HepG2 (cell line): ENCODE measurements around the gene ALG14. TPM values are rescaled to one million over a fixed set of nuclear protein-coding genes. Genes with fewer than 3 reads are reported as not detected.

Source experiments
- FOXC1 ChIP-seq: sonication (generic); formaldehyde crosslinking; IDR thresholded peaks from 2 replicates; pipeline ENCODE4 v1.8.0; 2022; ENCODE audit warnings: mild to moderate bottlenecking, missing genetic modification reagents, borderline replicate concordance
- HNRNPL ChIP-seq: fragments of 200-400 bp; formaldehyde crosslinking; IDR thresholded peaks from 2 replicates; pipeline ENCODE4 v1.6.1; 2017; ENCODE audit warnings: mild to moderate bottlenecking, low read depth, low read length
- MBNL3 ChIP-seq: fragments of 250-450 bp; sonication (Bioruptor Pico); conservative IDR thresholded peaks from 2 replicates; pipeline ENCODE4 v1.8.0; 2022; ENCODE audit warnings: mild to moderate bottlenecking, inconsistent platforms
- MEF2D ChIP-seq: sonication (generic); formaldehyde crosslinking; IDR thresholded peaks from 2 replicates; pipeline ENCODE4 v1.5.1; 2020; ENCODE audit warnings: mild to moderate bottlenecking, missing genetic modification reagents
- MXI1 ChIP-seq: IDR thresholded peaks from 3 replicates; pipeline ENCODE4 v1.6.1; 2012; ENCODE audit warnings: low read depth, low read length, inconsistent platforms, borderline replicate concordance
- NFKB2 ChIP-seq: sonication (generic); formaldehyde crosslinking; IDR thresholded peaks from 2 replicates; pipeline ENCODE4 v1.4.0; 2020; ENCODE audit warnings: missing genetic modification reagents, borderline replicate concordance
- POLR2A ChIP-seq, 2 experiments: IDR thresholded peaks; 2 replicates each; pipeline ENCODE4 v1.6.1; 2011; ENCODE audit warnings: low read depth in 2 of 2, low read length in 2 of 2, mild to moderate bottlenecking in 1 of 2, moderate library complexity in 1 of 2; ENCODE audit not compliant: insufficient read depth in 1 of 2
- RFX1 ChIP-seq: fragments of 450-650 bp; IDR thresholded peaks from 2 replicates; pipeline ENCODE4 v1.6.1; 2017
- SMARCC2 ChIP-seq: fragments of 450-650 bp; IDR thresholded peaks from 2 replicates; pipeline ENCODE4 v1.6.1; 2017; ENCODE audit warnings: antibody characterized with exemption, mild to moderate bottlenecking
- SSRP1 ChIP-seq: IDR thresholded peaks from 2 replicates; pipeline ENCODE4 v1.6.1; 2016; ENCODE audit warnings: control low read depth
- SUZ12 ChIP-seq: fragments of 150-350 bp; IDR thresholded peaks from 2 replicates; pipeline ENCODE4 v1.6.1; 2014; ENCODE audit warnings: low read depth, low read length
- THAP11 ChIP-seq: IDR thresholded peaks from 2 replicates; pipeline ENCODE4 v1.6.1; 2016; ENCODE audit warnings: missing biosample characterization, missing genetic modification reagents
- ZNF251 ChIP-seq: sonication (generic); formaldehyde crosslinking; IDR thresholded peaks from 2 replicates; pipeline ENCODE4 v1.9.0; 2021; ENCODE audit warnings: mild to moderate bottlenecking, missing genetic modification reagents
- ZNF619 ChIP-seq: sonication (generic); formaldehyde crosslinking; IDR thresholded peaks from 2 replicates; pipeline ENCODE4 v1.4.0; 2020; ENCODE audit warnings: mild to moderate bottlenecking, missing genetic modification reagents
- ZNF737 ChIP-seq: sonication (generic); formaldehyde crosslinking; IDR thresholded peaks from 2 replicates; pipeline ENCODE4 v1.5.0; 2020; ENCODE audit warnings: missing genetic modification reagents, mild to moderate bottlenecking, borderline replicate concordance
- ZNF782 ChIP-seq: sonication (generic); formaldehyde crosslinking; IDR thresholded peaks from 2 replicates; pipeline ENCODE4 v1.4.0; 2020; ENCODE audit warnings: missing genetic modification reagents, mild to moderate bottlenecking, borderline replicate concordance
- polyA plus RNA-seq, 8 experiments: library from polyadenylated mRNA; depleted of rRNA in 3 of 8; stranded (reverse) in 7 of 8; unstranded in 1 of 8; fragments of >200 nt; fragmentation: Illumina TruSeq in 4 of 8; extraction: Trizol in 4 of 8; gene quantifications; 2 replicates each; pipeline versions ENCODE4 v1.2.1 to v1.2.3, GENCODE V29; 2011 to 2016; ENCODE audit warnings: low read depth in 4 of 8, missing spikeins in 1 of 8, mixed read lengths in 1 of 8; ENCODE audit not compliant: insufficient read depth in 1 of 8
- total RNA-seq, 5 experiments: library from RNA; depleted of rRNA; stranded (reverse); fragments of >200 nt; fragmentation: Illumina TruSeq; extraction: Trizol; gene quantifications; 2 replicates each; pipeline ENCODE4 v1.2.3, GENCODE V29; 2016; ENCODE audit warnings: low read depth in 1 of 5
- TF ChIP-seq, protein P1 (sequence below): sonication (generic); formaldehyde crosslinking; conservative IDR thresholded peaks from 2 replicates; pipeline ENCODE4 v1.4.0; 2020; ENCODE audit warnings: missing genetic modification reagents
- TF ChIP-seq, protein P2 (sequence below): sonication (generic); formaldehyde crosslinking; IDR thresholded peaks from 2 replicates; pipeline ENCODE4 v1.5.0; 2020; ENCODE audit warnings: mild to moderate bottlenecking, missing genetic modification reagents
- TF ChIP-seq, protein P3 (sequence below): sonication (generic); formaldehyde crosslinking; IDR thresholded peaks from 2 replicates; pipeline ENCODE4 v1.5.1; 2020; ENCODE audit warnings: missing genetic modification reagents, mild to moderate bottlenecking, borderline replicate concordance
- TF ChIP-seq, protein P4 (sequence below): sonication (generic); formaldehyde crosslinking; IDR thresholded peaks from 2 replicates; pipeline ENCODE4 v1.8.0; 2022; ENCODE audit warnings: missing genetic modification reagents, mild to moderate bottlenecking, moderate library complexity, borderline replicate concordance
- TF ChIP-seq, protein P5 (sequence below): IDR thresholded peaks from 2 replicates; pipeline ENCODE4 v1.6.1; 2016; ENCODE audit warnings: low read depth

The ALG14 gene
- total and polyA plus RNA-seq, 2 of the 13 experiments (the other 11 are each of a cell fraction or from before 2014, with no cell fraction given), result 4.5 to 12.7 TPM

DNA sequence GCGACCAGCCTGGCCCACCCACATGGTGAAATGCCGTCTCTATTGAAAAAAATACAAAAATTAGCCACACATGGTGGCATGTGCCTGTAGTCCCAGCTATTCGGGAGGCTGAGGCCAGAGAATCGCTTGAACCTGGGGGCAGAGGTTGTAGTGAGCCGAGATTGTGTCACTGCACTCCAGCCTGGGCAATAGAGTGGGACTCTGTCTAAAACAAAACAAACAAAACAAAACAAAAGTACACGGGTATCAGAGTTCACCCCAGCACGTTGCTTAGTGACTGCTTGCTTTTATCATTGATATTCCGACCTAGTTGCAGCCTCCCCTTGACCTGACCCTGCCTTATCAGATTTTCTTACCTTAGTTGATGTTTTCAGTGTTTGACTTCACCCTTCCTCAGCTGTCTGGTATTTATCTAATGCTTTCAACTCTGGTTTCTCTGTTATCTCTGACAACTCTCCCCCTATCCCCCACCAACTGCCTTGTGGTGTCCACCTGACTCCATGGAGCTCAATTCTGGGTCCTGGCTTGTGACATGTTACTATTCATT lies 49.5 kb upstream of the ALG14 start (continued):
- TF ChIP-seq THAP11, result peak; percentile 80
- TF ChIP-seq SMARCC2, result no peak
- TF ChIP-seq, protein P1, sequence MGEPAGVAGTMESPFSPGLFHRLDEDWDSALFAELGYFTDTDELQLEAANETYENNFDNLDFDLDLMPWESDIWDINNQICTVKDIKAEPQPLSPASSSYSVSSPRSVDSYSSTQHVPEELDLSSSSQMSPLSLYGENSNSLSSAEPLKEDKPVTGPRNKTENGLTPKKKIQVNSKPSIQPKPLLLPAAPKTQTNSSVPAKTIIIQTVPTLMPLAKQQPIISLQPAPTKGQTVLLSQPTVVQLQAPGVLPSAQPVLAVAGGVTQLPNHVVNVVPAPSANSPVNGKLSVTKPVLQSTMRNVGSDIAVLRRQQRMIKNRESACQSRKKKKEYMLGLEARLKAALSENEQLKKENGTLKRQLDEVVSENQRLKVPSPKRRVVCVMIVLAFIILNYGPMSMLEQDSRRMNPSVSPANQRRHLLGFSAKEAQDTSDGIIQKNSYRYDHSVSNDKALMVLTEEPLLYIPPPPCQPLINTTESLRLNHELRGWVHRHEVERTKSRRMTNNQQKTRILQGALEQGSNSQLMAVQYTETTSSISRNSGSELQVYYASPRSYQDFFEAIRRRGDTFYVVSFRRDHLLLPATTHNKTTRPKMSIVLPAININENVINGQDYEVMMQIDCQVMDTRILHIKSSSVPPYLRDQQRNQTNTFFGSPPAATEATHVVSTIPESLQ (CRISPR knock-in tag), result no peak
- TF ChIP-seq MEF2D, result peak; percentile 83
- TF ChIP-seq, protein P2, sequence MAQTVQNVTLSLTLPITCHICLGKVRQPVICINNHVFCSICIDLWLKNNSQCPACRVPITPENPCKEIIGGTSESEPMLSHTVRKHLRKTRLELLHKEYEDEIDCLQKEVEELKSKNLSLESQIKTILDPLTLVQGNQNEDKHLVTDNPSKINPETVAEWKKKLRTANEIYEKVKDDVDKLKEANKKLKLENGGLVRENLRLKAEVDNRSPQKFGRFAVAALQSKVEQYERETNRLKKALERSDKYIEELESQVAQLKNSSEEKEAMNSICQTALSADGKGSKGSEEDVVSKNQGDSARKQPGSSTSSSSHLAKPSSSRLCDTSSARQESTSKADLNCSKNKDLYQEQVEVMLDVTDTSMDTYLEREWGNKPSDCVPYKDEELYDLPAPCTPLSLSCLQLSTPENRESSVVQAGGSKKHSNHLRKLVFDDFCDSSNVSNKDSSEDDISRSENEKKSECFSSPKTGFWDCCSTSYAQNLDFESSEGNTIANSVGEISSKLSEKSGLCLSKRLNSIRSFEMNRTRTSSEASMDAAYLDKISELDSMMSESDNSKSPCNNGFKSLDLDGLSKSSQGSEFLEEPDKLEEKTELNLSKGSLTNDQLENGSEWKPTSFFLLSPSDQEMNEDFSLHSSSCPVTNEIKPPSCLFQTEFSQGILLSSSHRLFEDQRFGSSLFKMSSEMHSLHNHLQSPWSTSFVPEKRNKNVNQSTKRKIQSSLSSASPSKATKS (CRISPR knock-in tag), result no peak
- TF ChIP-seq SUZ12, result no peak
- TF ChIP-seq, protein P3, sequence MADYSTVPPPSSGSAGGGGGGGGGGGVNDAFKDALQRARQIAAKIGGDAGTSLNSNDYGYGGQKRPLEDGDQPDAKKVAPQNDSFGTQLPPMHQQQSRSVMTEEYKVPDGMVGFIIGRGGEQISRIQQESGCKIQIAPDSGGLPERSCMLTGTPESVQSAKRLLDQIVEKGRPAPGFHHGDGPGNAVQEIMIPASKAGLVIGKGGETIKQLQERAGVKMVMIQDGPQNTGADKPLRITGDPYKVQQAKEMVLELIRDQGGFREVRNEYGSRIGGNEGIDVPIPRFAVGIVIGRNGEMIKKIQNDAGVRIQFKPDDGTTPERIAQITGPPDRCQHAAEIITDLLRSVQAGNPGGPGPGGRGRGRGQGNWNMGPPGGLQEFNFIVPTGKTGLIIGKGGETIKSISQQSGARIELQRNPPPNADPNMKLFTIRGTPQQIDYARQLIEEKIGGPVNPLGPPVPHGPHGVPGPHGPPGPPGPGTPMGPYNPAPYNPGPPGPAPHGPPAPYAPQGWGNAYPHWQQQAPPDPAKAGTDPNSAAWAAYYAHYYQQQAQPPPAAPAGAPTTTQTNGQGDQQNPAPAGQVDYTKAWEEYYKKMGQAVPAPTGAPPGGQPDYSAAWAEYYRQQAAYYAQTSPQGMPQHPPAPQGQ (CRISPR knock-in tag), result no peak
- TF ChIP-seq RFX1, result peak; percentile 83
- TF ChIP-seq ZNF737 (CRISPR knock-in tag), result no peak
- TF ChIP-seq MBNL3, result no peak
- TF ChIP-seq POLR2A (IDR thresholded peaks at IDR 0.05; ENCODE audit: insufficient read depth in 1 of 2, low read depth in 2 of 2, low read length in 2 of 2), result peak in 1 of 2 experiments; percentile 36; a peak in 1 of 4 replicates
- no peak for TF ChIP-seq FOXC1 (CRISPR knock-in tag)
- peak; percentile 63; the same call in 2 of the 3 replicates for TF ChIP-seq MXI1
- TF ChIP-seq, protein P4, sequence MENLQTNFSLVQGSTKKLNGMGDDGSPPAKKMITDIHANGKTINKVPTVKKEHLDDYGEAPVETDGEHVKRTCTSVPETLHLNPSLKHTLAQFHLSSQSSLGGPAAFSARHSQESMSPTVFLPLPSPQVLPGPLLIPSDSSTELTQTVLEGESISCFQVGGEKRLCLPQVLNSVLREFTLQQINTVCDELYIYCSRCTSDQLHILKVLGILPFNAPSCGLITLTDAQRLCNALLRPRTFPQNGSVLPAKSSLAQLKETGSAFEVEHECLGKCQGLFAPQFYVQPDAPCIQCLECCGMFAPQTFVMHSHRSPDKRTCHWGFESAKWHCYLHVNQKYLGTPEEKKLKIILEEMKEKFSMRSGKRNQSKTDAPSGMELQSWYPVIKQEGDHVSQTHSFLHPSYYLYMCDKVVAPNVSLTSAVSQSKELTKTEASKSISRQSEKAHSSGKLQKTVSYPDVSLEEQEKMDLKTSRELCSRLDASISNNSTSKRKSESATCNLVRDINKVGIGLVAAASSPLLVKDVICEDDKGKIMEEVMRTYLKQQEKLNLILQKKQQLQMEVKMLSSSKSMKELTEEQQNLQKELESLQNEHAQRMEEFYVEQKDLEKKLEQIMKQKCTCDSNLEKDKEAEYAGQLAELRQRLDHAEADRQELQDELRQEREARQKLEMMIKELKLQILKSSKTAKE (CRISPR knock-in tag), result peak; percentile 91
- TF ChIP-seq, protein P5, sequence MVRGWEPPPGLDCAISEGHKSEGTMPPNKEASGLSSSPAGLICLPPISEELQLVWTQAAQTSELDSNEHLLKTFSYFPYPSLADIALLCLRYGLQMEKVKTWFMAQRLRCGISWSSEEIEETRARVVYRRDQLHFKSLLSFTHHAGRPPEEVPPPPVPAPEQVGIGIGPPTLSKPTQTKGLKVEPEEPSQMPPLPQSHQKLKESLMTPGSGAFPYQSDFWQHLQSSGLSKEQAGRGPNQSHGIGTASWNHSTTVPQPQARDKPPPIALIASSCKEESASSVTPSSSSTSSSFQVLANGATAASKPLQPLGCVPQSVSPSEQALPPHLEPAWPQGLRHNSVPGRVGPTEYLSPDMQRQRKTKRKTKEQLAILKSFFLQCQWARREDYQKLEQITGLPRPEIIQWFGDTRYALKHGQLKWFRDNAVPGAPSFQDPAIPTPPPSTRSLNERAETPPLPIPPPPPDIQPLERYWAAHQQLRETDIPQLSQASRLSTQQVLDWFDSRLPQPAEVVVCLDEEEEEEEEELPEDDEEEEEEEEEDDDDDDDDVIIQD (CRISPR knock-in tag), result peak; percentile 82; the same call in 1 of the 2 replicates
- no peak for TF ChIP-seq ZNF251 (CRISPR knock-in tag)
- no peak for TF ChIP-seq NFKB2 (CRISPR knock-in tag)
- no peak for TF ChIP-seq SSRP1 (CRISPR knock-in tag)
- TF ChIP-seq ZNF619, result no peak
- TF ChIP-seq ZNF782 (CRISPR knock-in tag), result no peak
- TF ChIP-seq HNRNPL, result no peak
